Measurements from ENCODE around the gene AHRR. TPM values are rescaled to one million over a fixed set of nuclear protein-coding genes. Genes with fewer than 3 reads are reported as not detected.
"Not testable (repeated sequence)": the region's sequence is repeated elsewhere in the genome, so short reads cannot be mapped to it uniquely, and the experiment has no call there.

Gene AHRR
- polyA plus RNA-seq (ENCODE audit: insufficient read length in 4 of 4): 1 to 10 TPM; 1.9 to 3.2 (median 2.6) TPM

DNA sequence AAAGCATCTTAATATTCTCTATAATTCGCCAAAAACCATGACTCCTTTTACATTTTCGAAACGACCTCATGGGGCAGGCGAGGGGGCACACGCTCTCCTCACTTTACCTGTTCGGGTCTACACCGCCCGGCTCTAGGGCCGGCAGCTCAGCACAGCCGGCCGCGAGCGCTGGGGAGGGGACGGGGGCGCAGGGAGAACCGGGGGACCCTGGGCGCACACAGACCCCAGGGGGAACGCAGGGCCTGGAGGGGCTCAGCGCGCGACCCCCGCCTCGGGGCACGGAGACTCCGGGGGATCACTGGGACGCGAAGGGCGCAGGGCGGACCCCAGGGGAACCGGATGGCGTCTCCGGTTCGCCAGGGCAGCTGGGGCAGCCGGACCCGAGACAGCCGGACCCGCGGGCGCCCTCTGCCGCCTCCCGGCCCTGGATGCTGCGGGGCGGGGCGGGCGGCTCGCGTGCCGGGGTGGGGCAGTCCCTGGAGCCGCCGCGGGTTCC lies at the start of gene AHRR:
TSS of gene AHRR (plus strand) at position 485 of the 496 bp plus-strand sequence. CDS start 22,189 bp downstream, outside the sequence.
- no peak for DNase-seq (ENCODE audit: low read depth in 4 of 4, low spot score in 2 of 4)

DNA sequence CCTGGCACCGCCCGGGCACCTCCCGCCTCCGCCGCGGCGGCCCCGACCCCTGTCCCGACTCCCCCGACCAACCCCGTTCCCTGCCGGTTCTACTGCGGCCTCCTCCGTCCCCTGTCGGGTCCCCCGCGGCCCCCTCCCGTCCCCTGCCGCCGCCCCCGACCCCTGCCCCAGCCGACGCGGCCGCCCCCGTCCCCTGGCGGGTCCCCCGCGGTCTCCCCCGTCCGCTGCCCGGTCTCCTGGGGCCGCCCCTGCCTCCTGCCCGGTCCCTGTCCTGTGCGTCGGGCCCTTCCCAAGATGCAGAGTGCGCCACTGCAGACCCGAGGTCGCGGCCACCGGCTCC lies 49.7 kb upstream of the AHRR start:
- DNase-seq (ENCODE audit: low read depth in 4 of 4, low spot score in 2 of 4): not testable (repeated sequence)

DNA sequence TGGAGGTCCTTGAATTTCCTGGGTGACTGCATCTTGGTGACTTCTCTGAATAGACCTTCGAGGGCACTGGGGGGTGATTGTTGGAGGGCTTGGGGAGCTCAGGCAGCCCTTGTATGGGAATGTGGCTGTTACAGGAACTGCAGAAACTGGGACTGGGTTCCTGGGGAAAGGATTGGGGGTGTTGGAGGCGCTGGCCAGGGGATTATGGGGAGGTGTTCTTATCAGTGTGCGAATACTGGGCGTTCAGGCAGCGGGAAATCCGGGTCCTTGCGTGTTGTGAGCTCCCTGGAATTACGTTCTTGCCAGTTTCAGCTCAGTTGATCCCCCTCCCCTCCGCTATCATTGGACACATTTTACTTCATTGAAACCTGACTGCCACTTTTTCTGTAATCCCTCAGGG lies 48.4 kb upstream of the AHRR start:
- DNase-seq (ENCODE audit: low read depth in 4 of 4, low spot score in 2 of 4): not testable (repeated sequence)

DNA sequence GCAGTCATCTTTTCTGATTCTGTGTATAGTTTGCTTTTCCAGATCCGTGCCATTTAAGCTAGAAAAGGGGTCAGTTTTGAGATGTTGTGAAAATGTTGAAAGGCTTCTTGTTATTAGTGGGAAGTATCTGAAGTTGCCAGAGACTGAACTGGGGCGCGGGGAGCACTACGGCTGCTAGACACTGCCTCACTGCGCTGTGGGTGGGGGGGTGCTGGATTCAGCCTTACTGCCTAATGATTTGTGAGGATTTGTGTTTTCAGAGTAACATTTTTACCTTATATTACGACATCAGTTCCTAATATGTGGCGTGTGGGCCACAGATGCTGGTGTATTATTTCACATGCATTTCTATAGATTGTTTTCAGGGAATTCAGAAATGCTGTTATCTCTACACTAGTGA lies 48.0 kb upstream of the AHRR start:
- DNase-seq (ENCODE audit: low read depth in 4 of 4, low spot score in 2 of 4): not testable (repeated sequence)

DNA sequence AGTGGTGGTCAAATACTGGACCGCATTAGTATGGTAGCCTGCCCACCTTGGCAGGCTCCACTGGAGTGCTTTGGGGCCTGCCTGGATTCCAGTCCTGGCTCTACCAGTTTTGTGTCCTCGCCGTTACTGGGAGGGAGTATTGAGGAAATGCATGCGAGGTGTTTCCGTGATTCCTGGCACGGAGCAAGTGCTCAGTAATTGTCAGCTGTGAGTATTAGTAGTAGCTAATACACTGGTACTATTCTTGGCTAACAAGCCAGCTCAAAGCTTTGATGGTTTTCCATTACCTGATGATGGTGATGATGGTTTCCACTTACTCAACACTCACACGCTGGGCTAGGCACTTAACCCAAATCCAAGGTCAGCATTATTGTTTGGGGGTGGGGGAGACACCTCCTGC lies 47.2 kb upstream of the AHRR start:
- not testable (repeated sequence) for DNase-seq (ENCODE audit: low read depth in 4 of 4, low spot score in 2 of 4)

DNA sequence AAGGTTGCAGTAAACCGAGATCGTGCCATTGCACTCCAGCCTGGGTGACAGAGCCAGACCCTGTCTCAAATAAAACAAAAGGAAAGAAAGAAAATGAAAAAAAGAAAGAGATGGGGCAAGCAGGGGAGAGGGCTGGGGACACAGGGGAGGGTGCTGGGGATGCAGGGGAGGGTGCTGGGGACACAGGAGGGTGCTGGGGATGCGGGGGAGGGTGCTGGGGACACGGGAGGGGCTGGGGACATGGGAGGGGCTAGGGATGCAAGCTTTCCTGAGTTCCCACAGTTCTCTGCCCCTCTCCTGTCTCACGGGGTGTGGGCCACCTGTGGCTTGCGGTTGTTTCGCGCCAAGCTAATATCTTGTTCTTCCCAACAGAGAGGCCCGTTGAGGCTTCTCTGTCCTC lies 42.9 kb upstream of the AHRR start:
- DNase-seq (ENCODE audit: low read depth in 4 of 4, low spot score in 2 of 4): no peak

DNA sequence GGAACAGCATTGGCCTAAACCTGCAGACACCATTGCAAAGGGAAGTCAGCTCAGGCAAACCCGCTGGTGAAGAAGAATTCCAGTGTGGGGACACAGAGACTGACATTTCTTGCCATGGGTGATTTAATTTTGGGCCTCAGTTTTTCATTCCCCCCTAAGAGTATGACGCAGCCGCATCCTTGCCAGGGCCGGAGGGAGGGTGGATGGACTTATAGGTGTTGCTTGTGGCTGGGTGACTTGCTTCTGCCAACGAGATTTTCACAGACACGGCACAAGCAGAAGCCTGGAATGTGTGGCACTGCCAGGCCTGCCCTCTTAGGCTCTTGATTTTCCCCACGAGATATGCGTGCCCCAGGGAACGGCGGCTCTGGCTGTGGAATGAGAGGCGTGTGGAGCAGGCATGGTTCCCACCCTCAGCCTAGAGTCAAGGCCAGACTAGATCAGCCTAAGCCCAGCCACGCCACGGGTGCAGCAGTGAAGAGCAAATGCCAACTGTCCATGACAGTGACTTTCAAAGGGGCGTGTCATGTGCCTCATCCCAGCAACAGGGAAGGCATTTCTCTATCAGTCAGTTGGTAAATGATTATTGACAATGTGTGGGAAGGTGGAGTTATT lies 42.4 kb upstream of the AHRR start:
- DNase-seq (ENCODE audit: low read depth in 4 of 4, low spot score in 2 of 4): not testable (repeated sequence)

DNA sequence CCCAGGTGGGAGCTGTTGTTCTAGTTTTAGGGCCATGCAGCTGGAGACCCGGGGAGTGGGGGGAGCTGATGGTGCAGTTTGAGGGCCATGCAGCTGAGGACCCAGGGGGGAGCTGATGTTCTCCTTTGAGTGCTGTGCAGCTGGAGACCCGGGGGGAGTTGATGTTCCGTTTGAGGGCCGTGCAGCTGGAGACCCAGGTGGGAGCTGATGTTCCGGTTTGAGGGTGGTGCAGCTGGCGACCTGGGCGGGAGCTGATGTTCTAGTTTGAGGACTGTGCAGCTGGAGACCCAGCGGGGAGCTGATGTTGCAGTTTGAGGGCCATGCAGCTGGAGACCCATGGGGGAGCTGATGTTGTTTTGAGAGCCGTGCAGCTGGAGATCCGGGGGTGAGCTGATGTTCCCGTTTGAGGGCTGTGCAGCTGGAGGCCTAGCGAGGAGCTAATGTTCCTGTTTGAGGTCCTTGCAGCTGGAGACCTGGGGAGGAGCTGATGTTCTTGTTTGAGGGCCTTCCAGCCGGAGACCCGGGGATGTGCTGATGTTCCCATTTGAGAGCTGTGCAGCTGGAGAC lies 35.4 kb upstream of the AHRR start:
- no peak for DNase-seq (ENCODE audit: low read depth in 4 of 4, low spot score in 2 of 4)

DNA sequence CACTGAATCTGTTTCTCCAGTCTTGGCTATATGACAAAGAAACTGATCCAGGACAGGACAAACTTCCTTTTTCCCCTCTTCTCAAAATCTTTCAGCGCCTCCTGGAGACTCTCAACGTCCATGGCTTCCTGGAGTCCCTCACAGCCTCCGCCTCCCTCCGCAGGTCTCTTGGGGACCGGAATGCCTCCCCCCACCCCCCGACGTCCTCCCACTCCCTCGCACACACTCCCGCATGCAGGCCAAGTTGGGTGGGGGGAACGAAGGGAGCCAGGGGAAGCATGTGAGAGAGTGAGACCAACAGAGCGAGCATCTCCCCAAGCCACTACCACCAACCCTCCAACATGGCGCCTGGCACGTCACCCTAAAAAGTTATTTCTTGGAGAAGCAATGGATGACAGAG lies 31.3 kb upstream of the AHRR start:
- not testable (repeated sequence) for DNase-seq (ENCODE audit: low read depth in 4 of 4, low spot score in 2 of 4)

DNA sequence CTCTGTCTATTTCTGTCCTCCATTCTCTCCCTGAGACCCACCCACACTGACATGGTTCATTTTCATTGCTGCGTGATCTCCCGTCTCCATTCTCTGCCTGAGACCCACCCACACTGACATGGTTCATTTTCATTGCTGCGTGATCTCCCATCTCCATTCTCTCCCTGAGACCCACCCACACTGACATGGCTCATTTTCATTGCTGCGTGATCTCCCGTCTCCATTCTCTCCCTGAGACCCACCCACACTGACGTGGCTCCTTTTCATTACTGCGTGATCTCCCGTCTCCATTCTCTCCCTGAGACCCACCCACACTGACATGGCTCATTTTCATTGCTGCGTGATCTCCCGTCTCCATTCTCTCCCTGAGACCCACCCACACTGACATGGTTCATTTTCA lies 30.2 kb upstream of the AHRR start:
- not testable (repeated sequence) for DNase-seq (ENCODE audit: low read depth in 4 of 4, low spot score in 2 of 4)

DNA sequence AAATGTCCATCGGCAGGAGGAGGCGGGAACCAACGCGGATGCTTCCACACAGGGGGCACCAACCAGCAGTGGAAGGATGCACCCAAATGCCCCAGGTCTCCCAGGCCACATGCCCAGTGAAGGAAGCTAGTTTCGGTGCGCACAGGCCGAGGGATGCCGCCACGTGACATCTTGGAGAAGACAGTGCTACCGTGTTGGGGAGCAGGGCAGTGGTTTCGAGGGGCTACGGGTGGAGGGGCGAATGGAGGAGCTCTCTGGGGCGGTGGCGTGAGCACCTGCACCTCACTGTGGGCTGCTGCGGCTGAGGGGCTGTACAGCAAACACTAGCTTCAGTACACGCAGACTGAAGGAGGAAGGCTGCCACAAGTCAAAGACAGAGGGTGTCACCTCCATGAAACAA lies 26.7 kb upstream of the AHRR start:
- not testable (repeated sequence) for DNase-seq (ENCODE audit: low read depth in 4 of 4, low spot score in 2 of 4)

DNA sequence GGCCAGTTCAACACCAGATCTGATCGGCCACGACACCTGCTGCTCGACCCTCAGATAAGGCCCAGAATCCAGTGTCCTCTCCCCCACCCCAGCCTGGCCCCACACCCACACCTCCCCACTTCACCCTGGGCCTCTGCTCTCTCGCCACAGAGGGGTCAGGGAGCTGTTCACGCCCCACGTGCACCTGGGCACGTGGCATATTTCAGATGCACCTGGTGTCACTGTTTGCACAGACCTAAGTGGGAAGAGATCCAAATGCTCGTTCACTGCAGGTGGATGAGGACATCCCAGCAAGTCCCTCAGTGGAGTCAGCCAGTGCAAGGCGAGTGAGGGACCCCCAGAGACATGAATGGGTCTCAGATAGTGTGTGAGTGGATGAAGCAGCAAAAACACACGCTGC lies 25.3 kb upstream of the AHRR start:
- not testable (repeated sequence) for DNase-seq (ENCODE audit: low read depth in 4 of 4, low spot score in 2 of 4)

DNA sequence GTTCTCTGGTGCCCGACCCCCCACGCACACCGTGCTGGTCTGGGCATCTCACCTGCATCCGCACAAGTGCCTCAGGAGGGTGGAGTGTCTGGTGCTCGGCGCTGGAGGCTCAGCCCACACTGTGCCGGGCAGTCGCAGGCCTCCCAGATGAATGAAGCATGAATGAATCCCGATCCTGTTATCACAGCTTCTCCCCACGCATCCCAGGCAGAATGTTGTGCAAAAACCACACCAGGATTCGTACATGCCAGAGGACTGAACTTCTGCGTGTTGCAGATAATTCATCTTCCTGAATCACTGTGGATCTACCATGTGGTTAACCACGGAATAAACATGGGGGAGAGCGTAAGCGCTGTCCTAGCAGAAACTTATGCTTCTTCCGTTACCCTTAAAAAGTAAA lies 24.6 kb upstream of the AHRR start:
- not testable (repeated sequence) for DNase-seq (ENCODE audit: low read depth in 4 of 4, low spot score in 2 of 4)

DNA sequence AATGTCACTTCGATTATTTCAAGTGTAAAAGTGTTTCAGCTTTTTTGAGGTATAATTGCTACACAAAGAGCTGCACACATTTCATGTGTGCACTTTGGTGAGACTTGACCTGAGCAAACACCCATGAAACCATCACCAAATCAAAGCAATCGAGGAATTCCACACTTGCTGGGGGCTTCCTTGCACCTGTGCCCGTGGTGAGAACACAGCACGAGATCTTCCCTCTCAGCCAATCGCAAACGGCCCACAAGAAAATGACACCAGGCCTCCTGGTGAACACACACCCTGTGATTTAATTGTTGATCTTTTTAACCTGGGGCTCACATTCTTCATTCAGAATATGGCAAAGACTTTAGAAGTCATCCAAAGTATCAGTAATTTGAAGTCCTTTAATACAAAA lies 24.1 kb upstream of the AHRR start:
- not testable (repeated sequence) for DNase-seq (ENCODE audit: low read depth in 4 of 4, low spot score in 2 of 4)

DNA sequence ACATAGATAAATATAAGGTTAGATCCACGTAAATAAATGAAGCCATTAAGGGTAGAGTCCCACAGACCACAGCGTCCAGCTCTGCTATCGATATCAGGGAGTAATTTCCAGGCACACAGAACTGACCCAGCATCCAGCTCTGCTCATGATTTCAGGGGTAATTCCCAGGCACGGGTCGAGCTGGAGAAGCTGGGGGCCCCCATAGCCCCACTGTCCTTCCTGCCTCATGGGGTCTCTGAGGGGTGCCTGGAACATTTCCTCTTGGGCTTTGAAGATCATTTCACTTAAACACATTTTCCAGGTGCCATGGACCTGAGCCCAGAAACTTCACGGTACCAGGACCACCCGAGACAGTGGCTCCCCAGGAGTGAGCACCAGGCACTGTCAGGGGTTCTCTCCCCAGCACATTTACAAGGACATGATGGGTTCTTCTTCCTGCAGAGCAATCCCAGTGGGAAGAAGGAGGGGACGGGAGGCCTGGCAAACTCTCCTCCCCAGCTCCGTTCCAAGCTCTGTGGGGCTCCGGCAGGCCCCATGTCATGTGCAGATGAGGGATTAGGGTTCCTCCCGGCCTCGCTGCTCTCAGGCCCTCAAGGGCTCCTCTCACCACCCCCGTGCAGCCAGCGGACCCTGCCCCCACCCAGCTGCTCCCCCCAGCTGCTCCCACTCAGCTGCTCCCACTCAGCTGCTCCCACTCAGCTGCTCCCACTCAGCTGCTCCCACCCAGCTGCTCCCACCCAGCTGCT lies 23.4 kb upstream of the AHRR start:
- DNase-seq (ENCODE audit: low read depth in 4 of 4, low spot score in 2 of 4): not testable (repeated sequence)

DNA sequence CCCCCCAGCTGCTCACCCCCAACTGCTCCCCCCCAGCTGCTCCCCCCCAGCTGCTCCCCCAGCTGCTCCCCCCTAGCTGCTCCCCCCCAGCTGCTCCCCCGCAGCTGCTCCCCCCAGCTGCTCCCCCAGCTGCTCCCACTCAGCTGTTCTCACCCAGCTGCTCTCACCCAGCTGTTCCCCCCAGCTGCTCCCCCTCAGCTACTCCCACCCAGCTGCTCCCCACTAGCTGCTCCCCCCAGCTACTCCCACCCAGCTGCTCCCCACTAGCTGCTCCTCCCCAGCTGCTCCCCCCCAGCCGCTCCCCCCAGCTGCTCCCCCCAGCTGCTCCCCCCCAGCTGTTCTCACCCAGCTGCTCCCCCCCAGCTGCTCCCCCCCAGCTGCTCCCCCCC lies 22.8 kb upstream of the AHRR start:
- no peak for DNase-seq (ENCODE audit: low read depth in 4 of 4, low spot score in 2 of 4)

DNA sequence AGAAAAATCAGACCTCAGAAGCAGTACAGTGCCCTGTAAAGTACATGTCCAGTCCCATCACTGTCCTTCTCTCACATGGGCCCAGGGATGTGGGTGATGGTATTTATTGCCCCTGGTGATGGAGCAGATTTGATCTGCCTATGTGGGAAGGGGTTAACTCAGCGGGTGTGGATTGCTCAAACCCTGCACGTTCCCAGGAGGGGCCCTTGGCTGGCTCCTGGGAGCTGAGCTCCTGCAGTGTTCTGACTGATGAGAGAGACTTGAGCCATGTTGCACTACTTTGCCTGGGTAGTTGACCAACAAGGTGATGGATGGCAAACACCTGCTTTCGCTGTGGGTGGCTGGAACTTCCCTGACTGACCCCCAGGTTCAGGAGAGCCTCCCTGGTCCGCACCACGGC lies 21.6 kb upstream of the AHRR start:
- not testable (repeated sequence) for DNase-seq (ENCODE audit: low read depth in 4 of 4, low spot score in 2 of 4)

DNA sequence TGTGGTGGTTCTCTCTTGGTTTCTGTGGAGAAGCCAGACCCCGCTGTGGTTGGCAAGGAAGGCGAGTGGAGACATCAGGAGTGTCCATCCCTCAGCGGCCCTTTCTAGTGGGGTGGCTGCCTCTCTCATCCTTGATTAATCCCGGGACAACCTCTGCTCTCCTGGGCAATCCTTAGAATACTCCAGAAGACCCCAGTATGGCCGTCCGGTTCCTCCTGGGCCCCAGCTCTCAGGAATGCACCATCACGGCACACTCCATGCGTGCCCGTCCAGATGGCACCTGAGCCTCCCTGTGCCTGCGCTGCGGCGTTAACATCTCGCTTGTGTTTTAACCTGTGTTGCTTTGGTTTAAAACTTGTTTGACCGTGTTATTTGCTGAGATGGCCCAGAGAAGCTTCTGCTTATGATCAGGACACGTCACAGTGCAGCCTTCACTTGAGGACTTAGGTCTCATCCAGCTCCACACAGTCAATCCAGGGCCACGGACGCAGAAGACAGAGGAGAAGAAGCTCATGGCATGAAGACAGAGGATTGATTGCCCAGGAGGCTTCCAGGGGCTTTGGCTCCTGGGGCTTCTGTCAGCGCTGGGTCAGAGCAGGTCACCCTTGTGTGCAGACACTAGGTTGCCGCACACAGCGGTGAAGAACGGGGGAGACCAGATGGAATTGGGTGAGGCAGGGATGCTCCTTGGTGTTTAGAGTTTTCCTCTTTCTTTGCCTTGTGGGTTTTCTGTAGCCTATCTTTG lies 20.7 kb upstream of the AHRR start:
- not testable (repeated sequence) for DNase-seq (ENCODE audit: low read depth in 4 of 4, low spot score in 2 of 4)

DNA sequence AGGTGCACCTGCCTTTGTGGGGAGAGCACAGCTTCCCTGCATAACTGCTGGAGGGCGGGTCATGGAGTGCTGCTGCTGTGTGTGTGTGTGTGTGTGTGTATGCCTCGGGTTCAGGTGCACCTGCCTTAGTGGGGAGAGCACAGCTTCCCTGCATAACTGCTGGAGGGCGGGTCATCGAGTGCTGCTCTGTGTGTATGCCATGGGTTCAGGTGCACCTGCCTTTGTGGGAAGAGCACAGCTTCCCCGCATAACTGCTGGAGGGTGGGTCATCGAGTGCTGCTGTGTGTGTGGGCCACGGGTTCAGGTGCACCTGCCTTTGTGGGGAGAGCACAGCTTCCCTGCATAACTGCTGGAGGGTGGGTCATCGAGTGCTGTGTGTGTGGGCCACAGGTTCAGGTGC lies 19.1 kb upstream of the AHRR start:
- DNase-seq (ENCODE audit: low read depth in 4 of 4, low spot score in 2 of 4): not testable (repeated sequence)

DNA sequence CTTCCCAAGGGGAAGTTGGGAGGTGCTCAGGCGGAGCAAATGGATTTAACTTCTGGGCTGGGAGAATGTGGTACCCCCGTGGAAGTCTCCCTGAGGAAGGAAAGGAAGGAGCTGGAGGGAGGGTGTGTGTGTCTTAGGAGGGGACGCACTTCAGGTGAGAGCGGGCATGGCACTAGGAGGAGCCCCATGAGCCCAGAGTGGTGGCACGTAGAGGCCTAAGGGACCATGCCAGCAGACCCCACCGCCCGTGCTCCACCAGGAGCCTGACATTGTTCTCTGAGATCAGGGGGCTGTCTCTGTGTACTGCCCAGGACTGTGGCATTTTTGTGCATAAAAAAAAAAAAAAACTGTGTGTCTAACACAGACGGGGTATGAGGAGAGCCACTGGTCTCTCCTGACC lies 18.5 kb upstream of the AHRR start:
- DNase-seq (ENCODE audit: low read depth in 4 of 4, low spot score in 2 of 4): no peak

DNA sequence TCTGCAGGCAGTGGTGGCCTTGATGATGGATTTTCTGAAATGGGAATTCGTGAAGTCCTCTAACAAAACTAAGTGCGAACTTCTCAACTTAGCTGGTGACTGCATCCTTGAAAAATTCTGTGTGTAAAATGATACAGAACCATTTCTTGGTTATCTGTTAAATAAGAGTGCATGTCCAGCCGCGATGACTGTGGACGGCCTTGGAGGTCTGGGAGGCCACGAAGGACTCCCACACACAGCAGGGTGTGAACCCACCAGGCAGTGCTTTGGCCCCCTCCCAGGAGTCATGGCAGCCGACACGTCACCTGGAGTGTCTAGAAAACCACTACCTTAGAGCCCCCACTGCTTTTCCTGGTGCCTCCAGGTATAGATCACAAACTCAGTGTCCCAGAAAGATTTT lies 17.8 kb upstream of the AHRR start:
- DNase-seq (ENCODE audit: low read depth in 4 of 4, low spot score in 2 of 4): not testable (repeated sequence)

Measured in left renal cortex interstitium (tissue), 4 donors.